Uterus (tissue), 4 donors: ENCODE measurements around the gene CHST4. TPM values are rescaled to one million over a fixed set of nuclear protein-coding genes. Genes with fewer than 3 reads are reported as not detected.

ENCODE experiments used
- DNase-seq, 2 donors: peaks; one replicate each; pipeline ENCODE4 v3.0.0-alpha.2; 2019 to 2020
- H3K27ac ChIP-seq, 2 donors: fragments of 200-600 bp; sonication (generic); 1 replicate in 1 of 2; 2 replicates in 1 of 2; pipeline ENCODE4 v1.5.1; 2016 to 2018
- H3K27me3 ChIP-seq, 2 donors: fragments of 200-600 bp; sonication (generic); one replicate each; pipeline ENCODE4 v1.5.1; 2018 to 2019; ENCODE audit warnings: control low read depth in 1 of 2
- H3K36me3 ChIP-seq, 2 donors: fragments of 200-600 bp; sonication (generic); one replicate each; pipeline ENCODE4 v1.5.1; 2019; ENCODE audit warnings: control low read depth in 1 of 2
- H3K4me1 ChIP-seq, 2 donors: fragments of 200-600 bp; sonication (generic); one replicate each; pipeline ENCODE4 v1.5.1; 2018 to 2019; ENCODE audit warnings: control low read depth in 1 of 2
- H3K4me3 ChIP-seq, 2 donors: fragments of 200-600 bp; sonication (generic); 1 replicate in 1 of 2; 2 replicates in 1 of 2; pipeline ENCODE4 v1.5.1; 2018 to 2019; ENCODE audit warnings: mild to moderate bottlenecking in 1 of 2
- H3K9me3 ChIP-seq, 2 donors: fragments of 200-600 bp; sonication (generic); one replicate each; pipeline ENCODE4 v1.5.1; 2019; ENCODE audit warnings: control low read depth in 1 of 2
- CTCF ChIP-seq, 4 experiments: fragments of 200-600 bp in 2 of 4; fragments of 450-650 bp in 2 of 4; sonication (generic) in 2 of 4; IDR thresholded peaks; one replicate each; pipeline ENCODE4 v1.5.1; 2016 to 2019; ENCODE audit warnings: antibody characterized with exemption in 4 of 4, mild to moderate bottlenecking in 2 of 4, moderate library complexity in 1 of 4
- POLR2A ChIP-seq, 2 donors: fragments of 450-650 bp; IDR thresholded peaks; one replicate each; pipeline ENCODE4 v1.6.1; 2016; ENCODE audit warnings: antibody characterized with exemption in 2 of 2, mild to moderate bottlenecking in 1 of 2, moderate library complexity in 1 of 2
- intact Hi-C: fragments of 100-400 bp; cut with DNase I; formaldehyde crosslinking; loops from one replicate; pipeline ENCODE4 v1.15.1; 2023; ENCODE audit warnings: low total_unique reads
- total RNA-seq, 4 donors: library from RNA; depleted of rRNA in 3 of 4; stranded (reverse); fragments of >200 nt in 3 of 4; gene quantifications; one replicate each; pipeline versions ENCODE4 v1.1.0 to v1.2.4, GENCODE V29; 2014 to 2023
- donor health status: DM: yes; HTN: yes; CAD: no.

CHST4 gene
- total RNA-seq, 4 donors from 2014 or later = 6.4 TPM; not detected in 3

GRCh38 chr16:71524566-71525553, 1.4 kb upstream of the CHST4 start:
- Histone ChIP-seq H3K4me1 (no peaks in the 10 kb centered on the region), H3K36me3 (no peaks in the 10 kb centered on the region), H3K27me3 (no peaks in the 10 kb centered on the region), H3K9me3 (no peaks in the 10 kb centered on the region), H3K4me3 (no peak overlapping the region), H3K27ac (no peak overlapping the region)
- TF ChIP-seq CTCF (IDR thresholded peaks at IDR 0.05) (no peak), POLR2A (IDR thresholded peaks at IDR 0.05) (no peak)
- DNase-seq = no peak
- intact Hi-C loops = no loop called here

GRCh38 chr16:71528257-71528656, 2.0 kb downstream of the CHST4 start:
- H3K36me3 ChIP-seq = no peaks in the 10 kb centered on the region
- TF ChIP-seq POLR2A (IDR thresholded peaks at IDR 0.05) (no peak), CTCF (IDR thresholded peaks at IDR 0.05) (no peak)
- no peaks in the 10 kb centered on the region for H3K27me3 ChIP-seq
- intact Hi-C loops = no loop called here
- no peak overlapping the region for H3K4me3 ChIP-seq
- DNase-seq = no peak
- H3K4me1 ChIP-seq = no peaks in the 10 kb centered on the region
- no peak overlapping the region for H3K27ac ChIP-seq
- H3K9me3 ChIP-seq = no peaks in the 10 kb centered on the region

GRCh38 chr16:71528863-71529262, 2.6 kb downstream of the CHST4 start:
- H3K27ac ChIP-seq = no peak overlapping the region

GRCh38 chr16:71532366-71532765, 6.1 kb downstream of the CHST4 start:
- Histone ChIP-seq H3K9me3 (no peaks in the 10 kb centered on the region), H3K36me3 (no peaks in the 10 kb centered on the region), H3K27ac (no peak overlapping the region), H3K4me1 (no peaks in the 10 kb centered on the region), H3K27me3 (no peaks in the 10 kb centered on the region), H3K4me3 (no peak overlapping the region)
- intact Hi-C loops = no loop called here
- TF ChIP-seq CTCF (IDR thresholded peaks at IDR 0.05) (no peak), POLR2A (IDR thresholded peaks at IDR 0.05) (no peak)
- DNase-seq = no peak

More at GRCh38 chr16:71528863-71529262, 2.6 kb downstream of the CHST4 start:
- DNase-seq = no peak
- Histone ChIP-seq H3K27me3 (no peaks in the 10 kb centered on the region), H3K9me3 (no peaks in the 10 kb centered on the region), H3K4me1 (no peaks in the 10 kb centered on the region), H3K4me3 (no peak overlapping the region), H3K36me3 (no peaks in the 10 kb centered on the region)
- no peak for TF ChIP-seq CTCF (IDR thresholded peaks at IDR 0.05)
- TF ChIP-seq POLR2A (IDR thresholded peaks at IDR 0.05) = no peak
- intact Hi-C loops = no loop called here

- no peak for TF ChIP-seq CTCF (IDR thresholded peaks at IDR 0.05)
- TF ChIP-seq POLR2A (IDR thresholded peaks at IDR 0.05) = no peak
- no peak overlapping the region for H3K4me3 ChIP-seq
- H3K27ac ChIP-seq = no peak overlapping the region
- intact Hi-C loops = no loop called here
- H3K36me3 ChIP-seq = no peaks in the 10 kb centered on the region
- no peak for DNase-seq
- H3K4me1 ChIP-seq = no peaks in the 10 kb centered on the region
- no peaks in the 10 kb centered on the region for H3K9me3 ChIP-seq
- H3K27me3 ChIP-seq = no peaks in the 10 kb centered on the region
Observed at GRCh38 chr16:71536752-71537499, 10.7 kb downstream of the CHST4 start.
